Stimulated activated CD4-positive, alpha-beta T cell treated with anti-CD3 and anti-CD28 coated beads, Interleukin-1b, Interleukin-23, amount 100 ng/mL, for 48 hours (primary cell): ENCODE measurements around the gene FAM184B.

Source experiments
- DNase-seq: peaks from one replicate; pipeline ENCODE4 v3.0.0-alpha.2; 2020

FAM184B gene

DNA sequence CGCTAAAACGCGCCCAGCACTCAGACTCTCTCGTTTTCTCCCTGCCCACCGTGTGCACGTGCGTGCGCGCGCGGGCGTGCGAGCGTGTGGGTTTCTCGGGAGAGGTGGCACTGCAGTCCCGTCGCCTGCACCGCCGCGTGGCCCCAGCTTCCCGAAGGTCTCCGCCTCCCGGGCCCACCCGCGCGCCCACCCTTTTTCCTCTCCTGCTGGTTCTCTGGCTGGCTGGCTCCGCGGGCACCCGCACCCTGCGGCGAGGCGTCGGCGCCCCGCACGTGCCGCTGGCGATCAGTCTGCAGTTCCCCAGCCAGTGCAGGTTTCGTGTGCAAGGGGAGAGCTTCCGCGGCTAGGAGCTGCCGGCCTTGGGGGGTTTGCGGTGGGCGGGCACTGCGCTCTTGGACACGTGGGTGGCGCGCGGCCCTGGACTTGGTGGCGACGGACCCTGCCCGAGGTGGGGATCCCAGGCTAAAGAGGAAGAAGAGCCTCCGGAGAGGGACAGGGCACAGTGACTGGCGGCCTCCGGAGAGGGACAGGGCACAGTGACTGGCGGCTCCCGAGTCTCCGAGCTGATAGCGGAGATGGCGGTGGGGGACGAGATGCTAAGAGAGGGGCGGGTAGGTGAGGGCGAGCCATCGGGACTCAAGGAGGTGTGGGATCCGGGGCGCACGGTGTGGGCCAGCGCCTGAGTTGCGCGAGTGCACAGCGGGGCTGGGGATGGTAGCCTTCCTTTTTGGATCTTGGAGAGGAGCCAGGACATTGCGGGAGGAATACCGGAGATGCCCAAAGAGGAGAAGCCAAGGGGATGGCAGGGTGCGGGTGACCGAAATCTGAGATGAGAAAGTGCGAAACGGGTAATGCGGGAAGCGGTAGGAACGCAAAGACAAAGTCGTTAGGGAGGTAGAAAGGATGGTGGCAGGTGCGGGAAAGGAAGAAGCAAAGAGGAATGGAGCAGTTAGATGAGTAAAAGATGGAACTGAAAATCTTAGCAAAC is at the start of gene FAM184B:
Gene FAM184B (minus strand): TSS at position 322 of the 988 bp plus-strand sequence. CDS start 322 bp downstream, outside the sequence.
- DNase-seq = peak; percentile 11

DNA sequence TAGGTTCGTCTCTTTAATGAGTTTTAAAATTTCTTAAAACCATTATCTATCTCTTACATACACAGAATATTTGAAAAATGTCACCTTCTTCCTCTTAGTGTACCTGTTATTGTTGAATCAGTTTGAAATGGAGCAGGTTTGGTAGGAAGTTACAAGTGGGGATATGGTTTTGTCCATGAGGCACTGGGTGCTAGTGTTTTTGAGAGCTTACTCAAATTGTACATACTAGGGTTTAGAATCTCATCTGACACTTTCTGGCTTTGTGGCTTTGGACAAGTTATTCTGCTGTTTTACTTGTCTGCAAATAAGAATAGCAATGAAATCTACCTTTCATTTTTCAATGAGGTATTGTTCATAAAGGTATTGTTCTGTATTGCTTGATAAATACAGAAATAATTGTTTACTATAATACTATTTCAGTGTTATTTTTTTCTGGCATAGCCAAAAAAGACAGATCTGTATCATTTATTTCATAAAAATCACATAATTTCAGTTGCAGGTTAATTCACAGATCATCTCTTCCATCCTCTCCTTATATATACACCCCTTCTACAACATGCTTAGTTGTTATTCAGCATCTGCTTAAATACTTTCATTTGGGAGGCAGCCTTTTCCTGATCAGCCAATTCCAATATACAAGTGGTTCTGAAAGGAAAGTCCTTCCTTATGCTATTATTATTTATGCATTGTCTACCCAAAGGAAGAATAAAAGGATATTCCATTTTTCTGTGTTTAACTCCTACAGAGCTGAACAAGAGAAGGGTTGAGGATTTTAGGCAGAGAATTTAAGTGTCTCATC is 42.6 kb upstream of the FAM184B start:
- DNase-seq = no peak

DNA sequence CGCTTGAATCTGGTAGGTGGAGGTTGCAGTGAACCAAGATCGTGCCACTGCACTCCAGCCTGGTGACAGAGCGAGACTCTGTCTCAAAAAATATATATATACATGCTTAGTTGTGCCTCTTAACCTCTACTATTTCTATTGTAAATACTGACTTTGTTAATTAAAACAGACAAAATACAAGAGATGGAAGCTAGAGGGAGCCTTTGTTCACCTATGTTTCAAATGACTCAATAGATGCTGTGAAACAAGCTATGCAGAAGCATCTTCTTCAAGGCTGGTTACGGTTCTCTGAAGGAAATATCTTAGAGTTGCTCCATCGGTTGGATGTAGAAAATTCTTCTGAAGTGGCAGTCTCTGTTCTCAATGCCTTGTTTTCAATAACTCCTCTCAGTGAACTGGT is 35.6 kb upstream of the FAM184B start:
- DNase-seq = no peak

DNA sequence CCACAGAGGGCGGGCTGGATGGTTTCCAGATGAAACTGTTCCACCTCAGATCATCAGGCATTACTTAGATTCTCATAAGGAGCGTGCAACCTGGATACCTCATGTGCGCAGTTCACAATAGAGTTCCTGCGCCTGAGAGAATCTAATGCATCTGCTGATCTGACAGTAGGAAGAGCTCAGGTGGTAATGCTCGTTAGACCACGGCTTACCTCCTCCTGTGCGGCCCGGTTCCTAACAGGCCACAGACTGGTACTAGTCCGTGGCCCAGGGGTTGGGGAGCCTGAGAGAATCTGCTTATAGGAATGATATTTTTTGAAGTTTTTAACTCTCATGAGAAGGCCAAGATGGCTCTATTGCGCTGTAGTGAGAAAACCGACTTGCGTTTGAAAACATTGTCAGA is 34.7 kb upstream of the FAM184B start:
- no peak for DNase-seq

DNA sequence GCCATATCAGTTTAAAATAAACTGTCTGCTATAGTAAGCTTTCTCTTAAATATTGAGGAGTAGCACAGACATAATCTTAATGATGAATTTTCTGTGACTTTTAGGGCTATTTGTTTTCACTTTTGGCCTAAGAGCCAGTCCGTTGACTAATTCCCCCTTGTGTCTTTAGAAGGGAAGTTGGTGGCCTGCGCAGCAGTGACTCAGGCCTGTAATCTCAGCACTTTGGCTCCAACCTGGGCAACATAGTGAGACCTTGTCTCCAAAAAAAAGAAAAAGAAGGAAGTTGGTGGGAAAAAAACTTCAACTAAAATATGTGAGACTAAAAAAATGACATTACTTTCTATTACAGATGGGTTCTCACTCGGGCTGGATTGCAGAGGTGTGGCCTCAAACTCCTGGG is 32.7 kb upstream of the FAM184B start:
- no peak for DNase-seq

DNA sequence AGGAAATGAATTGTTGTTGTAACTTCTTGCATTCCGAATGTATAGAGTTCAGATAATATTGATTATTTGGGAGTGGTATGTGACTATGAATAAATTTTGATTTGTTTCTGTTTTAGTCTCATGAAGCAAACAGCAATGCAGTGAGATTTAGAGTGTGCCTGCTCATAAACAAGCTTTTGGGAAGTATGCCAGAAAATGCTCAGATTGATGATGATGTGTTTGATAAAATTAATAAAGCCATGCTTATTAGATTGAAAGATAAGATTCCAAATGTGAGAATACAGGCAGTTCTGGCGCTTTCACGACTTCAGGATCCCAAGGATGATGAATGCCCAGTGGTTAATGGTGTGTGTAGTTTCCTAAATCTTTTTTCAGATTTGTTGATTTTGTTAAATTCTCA is 31.4 kb upstream of the FAM184B start:
- DNase-seq = no peak

DNA sequence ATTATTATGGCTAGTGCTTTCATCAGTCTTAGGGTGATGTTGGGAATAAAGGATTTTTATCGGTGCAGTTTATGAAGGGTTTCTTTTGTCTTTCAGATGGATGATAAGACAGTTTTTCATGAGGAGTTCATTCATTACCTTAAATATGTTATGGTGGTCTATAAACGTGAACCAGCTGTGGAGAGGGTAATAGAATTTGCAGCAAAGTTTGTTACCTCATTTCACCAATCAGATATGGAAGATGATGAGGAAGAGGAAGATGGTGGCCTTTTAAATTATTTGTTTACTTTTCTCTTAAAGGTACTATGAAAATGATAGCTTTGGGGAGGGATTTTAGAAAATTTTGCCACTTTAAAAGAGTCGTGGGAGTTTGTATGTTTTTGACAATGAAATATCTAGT is 30.7 kb upstream of the FAM184B start:
- no peak for DNase-seq

DNA sequence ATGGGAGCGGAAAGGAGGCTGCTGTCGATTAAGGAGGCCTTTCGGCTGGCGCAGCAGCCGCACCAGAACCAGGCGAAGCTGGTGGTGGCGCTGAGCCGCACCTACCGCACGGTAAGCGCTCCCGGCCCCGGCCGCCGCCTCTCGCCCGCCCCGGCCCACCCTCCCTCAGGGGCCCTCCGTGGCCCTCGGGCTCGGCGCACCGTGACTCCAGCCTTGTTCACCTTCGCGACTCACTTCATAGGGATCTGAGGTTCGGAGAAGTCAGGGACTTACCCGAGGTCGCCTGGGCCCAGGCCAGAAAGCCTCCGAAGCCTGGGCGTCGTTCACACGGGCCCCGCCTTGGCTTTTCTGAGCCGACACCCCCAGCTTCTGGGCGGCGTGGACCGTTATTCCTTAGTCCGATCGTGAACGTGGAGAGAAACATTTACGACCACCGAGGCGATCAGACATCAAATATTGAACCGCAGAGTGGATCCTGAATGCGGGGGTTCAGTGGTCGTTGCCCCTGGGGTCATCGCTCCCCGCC is 29.7 kb upstream of the FAM184B start:
- no peak for DNase-seq

DNA sequence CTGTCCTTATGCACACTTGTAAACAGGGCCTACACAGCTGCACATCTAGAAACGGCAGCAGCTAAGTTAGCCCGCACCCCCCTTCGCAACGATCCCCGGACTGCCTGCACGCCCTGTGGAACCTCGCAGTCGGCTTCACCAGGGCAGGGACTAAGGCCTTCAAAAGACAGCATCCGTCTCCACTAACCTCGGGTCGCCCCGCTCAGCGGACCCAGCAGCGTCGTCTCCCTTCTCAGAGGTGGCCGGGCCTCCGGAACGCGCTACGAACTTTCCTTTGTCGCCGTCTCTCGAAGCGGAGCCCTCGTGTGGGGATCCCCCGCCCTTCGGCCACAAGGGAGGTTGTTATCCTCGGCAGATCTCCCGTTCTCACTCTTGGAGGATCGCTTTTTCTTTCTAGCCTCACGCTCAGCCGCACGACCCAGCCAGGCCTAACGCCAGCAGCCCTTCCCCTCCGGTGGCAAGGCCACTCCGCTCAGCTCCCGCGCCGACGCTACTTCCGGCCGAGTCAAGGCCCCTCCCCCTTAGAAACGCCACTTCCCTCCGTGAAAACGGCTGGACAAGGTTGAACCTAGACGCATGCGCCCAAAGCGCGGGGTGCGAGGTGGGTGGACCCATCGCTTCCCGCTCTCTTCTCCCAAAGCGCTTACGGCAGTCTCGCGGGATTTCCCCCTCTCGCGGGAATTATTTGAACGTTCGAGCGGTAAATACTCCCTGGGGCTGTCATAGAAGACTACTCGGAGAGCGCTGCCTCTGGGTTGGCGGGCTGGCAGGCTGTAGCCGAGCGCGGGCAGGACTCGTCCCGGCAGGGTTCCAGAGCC is 29.0 kb upstream of the FAM184B start, which contains the start of the genes DCAF16 and NCAPG:
Gene DCAF16 (minus strand): TSS at position 498 of the 818 bp plus-strand sequence. CDS start 6,616 bp downstream, outside the sequence.
Gene NCAPG (plus strand): TSS at position 720 of the 818 bp plus-strand sequence. CDS start 99 bp downstream, outside the sequence.
- DNase-seq = peak; percentile 99

DNA sequence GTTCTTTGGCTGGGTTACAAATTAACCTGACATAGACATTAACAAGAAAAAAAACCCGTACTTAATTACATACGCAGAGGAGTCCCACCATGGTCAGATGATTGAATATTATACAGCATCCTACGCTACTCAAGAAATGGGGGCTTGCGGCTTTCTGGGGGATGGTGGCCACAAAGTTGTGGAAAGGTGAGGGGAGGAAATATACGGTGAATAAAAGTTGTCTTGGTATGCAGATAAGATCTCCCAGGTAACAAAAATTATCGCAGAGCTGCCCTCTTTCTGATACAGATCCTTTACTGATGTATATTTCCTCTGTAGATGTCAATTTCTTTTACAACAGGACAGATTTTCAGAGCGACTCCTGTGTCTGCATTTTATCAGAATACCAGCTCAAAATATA is 28.2 kb upstream of the FAM184B start:
- DNase-seq = no peak

DNA sequence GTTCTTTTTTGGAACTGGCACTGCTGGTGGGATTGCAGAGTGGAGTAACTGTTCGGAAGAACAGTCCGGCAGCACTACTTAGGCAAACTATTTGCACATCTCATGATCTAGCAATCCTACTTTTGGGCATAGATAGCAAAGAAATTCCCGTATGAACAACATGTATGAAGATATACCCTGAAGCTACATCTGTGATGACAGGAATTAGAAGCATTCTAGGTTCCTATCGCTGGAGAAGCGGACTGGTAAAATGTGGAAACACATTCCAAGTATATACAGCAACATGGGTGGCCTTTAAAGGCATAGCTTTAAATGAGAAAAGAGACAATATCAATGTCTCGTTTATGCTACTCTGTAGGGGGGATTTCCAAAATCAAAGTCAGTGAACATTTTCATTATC is 26.0 kb upstream of the FAM184B start:
- DNase-seq = no peak

DNA sequence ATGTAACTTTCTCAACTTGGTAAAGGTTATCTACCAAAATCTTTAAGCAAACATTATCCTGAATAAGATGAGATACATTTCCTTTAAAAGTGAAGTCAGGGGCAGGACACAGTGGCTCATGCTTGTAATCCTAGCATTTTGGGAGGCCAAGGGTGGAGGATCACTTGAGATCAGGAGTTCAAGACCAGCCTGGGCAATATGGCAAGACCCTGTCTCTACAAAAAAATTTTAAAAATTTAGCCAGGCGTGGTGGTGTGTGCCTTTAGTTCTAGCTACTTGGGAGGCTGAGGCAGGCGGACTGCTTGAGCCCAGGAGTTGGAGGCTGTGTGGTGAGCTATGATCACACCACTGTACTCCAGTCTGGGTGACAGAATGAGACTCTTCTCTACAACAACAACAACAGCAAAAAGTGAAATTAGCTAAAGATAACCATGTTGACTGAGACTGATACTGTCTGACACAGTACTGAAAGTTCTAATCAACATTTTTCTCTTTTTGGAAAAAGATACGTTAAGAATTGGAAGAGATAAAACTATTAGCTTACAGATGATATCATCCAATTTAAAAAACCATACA is 24.2 kb upstream of the FAM184B start:
- no peak for DNase-seq

DNA sequence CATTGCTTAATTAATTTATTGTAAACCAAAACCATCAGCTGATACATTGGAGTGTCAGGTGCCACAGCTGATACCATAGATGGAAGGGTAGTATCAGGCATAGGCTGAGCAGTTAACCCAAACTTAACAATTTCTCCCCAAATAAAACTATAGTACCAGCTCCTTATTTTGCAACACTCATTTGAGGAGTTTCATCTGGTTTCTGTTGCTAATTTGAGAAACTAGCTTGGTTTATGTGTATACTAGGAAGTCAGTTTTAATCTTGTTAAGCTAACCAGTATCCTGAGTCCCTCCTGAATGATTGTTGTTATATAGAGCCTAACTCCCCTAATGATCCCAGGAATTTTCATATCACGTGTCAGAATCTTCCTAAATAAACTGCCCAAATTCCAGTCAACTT is 16.4 kb upstream of the FAM184B start:
- no peak for DNase-seq

DNA sequence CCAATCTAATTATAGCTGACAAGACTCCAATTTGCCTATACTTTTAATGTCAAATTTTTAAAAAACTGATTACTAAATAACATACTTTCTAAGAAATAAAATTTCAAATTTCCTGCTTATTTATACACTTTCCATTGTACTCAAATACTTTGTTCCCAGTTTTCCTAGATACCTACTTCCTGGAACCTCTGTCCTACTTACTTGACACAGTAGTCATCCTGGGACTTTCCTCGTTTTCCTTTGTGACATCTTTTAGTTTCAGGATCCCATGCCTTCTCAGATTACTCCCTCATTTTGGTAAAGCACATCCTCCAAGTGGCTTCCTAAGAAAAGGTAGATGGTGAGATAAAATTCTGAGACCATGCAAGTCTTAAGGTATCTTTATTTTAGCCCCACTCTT is 13.3 kb upstream of the FAM184B start:
- DNase-seq = no peak

DNA sequence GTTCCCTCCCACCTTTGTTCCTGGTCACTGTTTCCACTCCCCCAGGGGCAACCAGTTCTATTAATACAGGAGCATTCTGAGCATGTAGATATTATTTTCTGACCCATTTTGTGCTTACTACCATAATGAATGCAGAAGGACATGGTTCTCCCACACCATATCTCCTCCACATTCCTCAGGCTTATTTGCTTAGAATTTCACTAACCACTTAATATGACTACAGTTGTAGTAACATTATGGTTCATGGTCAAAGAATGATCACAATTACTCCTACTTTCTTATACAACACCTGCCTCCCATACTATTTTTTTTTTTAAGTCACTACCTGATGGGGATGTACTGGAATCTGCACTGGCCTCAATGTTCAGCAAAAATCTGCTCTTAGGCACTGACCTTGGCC is 7.5 kb upstream of the FAM184B start:
- DNase-seq = no peak

DNA sequence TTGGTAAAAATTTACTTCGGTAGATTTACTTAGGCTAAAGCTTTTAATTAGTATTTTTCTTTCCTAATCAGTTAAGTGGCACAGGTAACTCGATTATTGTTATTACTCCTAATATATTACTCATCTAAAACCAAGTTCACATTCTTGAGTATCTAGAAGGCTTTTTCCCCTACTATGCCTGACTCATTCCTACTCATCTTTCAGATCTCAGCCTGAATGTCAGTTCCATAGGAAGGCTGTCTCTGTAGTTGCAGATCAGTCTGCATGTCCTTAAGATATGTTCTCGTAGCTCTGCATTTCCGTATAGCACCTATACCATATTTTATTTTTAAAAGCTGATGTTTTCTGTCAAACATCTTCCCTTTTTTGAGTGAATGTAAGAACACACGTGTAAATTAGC is 5.9 kb upstream of the FAM184B start:
- no peak for DNase-seq

DNA sequence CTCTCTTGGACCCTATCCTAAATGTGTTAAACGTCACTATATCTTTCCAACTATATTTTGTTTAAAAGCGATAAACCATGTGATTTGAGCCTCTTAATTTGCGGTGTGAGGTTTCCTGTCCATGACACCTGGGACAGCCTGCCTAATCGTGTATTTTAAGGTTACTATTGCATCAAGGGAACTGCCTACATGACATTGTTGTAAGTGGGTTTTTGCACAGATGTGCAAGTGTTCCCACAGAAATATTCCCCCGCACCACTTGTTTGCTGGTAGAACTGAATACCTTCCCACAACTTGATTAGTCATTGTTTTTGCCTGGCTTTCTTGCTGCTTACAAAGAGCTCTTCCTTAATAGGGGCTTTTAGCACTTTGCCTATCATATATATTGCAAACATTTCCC is 5.1 kb upstream of the FAM184B start:
- DNase-seq = no peak

DNA sequence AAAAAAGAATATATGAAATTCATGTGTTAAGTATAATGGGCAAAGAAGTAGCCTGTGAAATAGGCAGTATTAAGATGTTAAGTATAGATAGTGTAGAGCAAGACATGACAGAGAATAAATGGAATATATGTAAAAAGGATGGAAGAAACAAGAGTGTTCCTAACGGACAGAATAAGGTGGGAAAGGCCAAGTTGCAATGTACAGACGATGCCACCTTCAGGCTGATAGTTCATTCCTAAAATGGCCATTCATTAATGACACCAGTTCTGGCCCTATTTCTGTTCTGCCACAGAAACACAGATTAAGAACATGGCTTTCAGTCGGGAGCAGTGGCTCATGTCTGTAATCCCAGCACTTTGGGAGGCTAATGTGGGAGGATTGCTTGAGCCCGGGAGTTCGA is 4.4 kb upstream of the FAM184B start:
- no peak for DNase-seq

DNA sequence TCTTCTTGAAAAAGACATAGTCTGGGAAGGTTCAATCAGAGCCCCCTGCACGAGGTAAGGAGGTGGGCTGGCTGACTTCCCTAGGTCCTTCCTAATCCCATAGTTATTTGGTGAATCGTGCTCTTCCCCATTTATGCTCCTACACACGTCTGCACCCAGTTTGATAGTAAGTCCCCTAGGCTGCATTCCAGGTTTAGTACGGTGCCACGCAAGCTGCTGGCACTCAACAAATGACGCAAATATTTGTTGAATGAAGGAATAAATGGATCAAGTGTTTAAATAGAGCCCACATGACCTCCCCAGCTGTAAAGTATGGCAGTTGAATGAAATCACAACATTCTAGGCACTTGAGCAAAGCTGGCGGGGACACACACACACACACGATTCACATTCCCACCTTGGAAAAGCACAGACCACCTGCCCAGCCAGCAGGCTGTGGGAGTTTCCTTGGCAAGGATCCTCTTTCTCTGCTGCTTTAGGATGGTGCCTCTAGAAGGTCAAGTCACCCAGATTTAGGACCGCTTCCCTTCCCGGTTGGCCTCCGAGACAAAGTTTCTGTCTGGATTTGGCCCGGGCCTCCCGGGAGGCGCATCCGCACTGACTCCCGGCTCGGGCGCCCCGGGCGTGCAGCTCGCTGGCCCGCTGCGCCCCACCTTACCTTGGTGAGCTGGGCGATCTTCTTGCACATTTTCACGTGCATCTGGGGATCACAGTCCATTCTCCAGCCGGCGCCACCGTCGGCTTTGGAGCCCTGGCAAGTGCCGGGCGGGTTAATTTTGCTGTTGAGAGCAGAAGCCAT is 721 bp downstream of the FAM184B start:
- DNase-seq = no peak

DNA sequence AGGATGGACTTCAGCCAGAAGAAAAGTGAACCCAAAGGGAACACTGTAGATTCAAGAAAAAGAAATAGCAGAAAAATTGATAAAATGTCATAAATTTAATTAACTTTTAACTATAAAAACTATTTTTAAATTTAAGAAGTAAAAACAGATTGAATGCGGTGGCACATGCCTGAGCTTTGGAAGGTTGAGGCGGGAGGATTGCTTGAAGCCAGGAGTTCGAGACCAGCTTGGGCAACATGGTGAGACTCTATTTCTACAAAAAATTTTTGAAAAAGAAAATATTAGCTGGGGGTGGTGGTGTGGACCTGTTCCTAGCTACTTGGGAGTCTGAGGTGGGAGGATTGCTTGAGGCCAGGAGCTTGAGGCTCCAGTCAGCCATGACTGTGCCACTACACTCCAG is 3.0 kb downstream of the FAM184B start:
- DNase-seq = no peak

DNA sequence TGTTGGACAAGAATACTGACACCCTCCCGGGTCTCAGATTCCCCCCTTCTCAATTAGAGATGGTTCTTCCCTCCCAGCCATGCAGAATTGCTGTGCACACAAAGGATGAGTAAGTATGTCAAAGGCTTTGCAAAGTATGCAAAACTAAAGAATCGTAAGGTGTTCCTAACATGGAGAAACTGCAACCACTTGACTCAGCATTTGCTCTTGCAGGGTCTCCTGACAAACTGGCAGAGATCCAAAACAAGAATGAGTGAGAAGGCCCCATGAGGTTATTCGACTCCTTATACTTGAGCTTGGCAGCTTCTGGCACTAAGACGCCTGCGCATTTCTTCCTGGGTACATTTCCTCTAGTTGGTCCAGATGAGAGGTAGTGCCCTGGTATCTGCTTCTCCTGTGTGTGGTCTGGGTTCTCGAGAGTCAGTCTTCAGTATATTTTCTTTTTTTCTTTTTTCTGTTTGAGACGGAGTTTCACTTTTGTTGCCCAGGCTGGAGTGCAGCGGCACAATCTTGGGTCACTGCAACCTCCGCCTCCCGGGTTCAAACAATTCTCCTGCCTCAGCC is 8.2 kb downstream of the FAM184B start:
- no peak for DNase-seq
